HT1080 (cell line): ENCODE results near the gene POU5F1. TPM values are rescaled to one million over a fixed set of nuclear protein-coding genes. Genes with fewer than 3 reads are reported as not detected.
A peak's percentile ranks its signal among the peaks of the same experiment; 100 is the strongest.
"Not testable (repeated sequence)": the region's sequence is repeated elsewhere in the genome, so short reads cannot be mapped to it uniquely, and the experiment has no call there.

Source experiments
- DNase-seq: peaks from one replicate; pipeline ENCODE4 v3.0.0-alpha.2; 2015; ENCODE audit warnings: low read depth
- polyA plus RNA-seq, 2 experiments: library from polyadenylated mRNA; depleted of rRNA; stranded (reverse); fragments of >200 nt; gene quantifications; 2 replicates each; pipeline ENCODE4 v1.2.3, GENCODE V29; 2015
- total RNA-seq: library from RNA; depleted of rRNA; stranded (reverse); fragments of >200 nt; shearing (Covaris generic); gene quantifications from 2 replicates; pipeline ENCODE4 v1.2.3, GENCODE V29; 2014; rRNA removed

POU5F1 gene
- total RNA-seq, result not detected in 2 replicates
- polyA plus RNA-seq (2015; cell fraction: cytosol; rRNA removed), result 0.19 TPM in 1 of 2 replicates, not detected in the other
- polyA plus RNA-seq (2015; cell fraction: nucleus; rRNA removed), result 0.12 and 0.96 TPM in 2 replicates

GRCh38 chr6:31170600-31170881, at the start of gene POU5F1:
Gene POU5F1 (minus strand): TSS chr6:31170682. CDS start chr6:31170620, 62 bp downstream.
- no peak for DNase-seq

- DNase-seq, result no peak
Measured at GRCh38 chr6:31216208-31216898, 45.9 kb upstream of the POU5F1 start.

- not testable (repeated sequence) for DNase-seq
Measured at GRCh38 chr6:31215216-31215615, 44.7 kb upstream of the POU5F1 start.

- DNase-seq, result no peak
Measured at GRCh38 chr6:31214516-31214915, 44.0 kb upstream of the POU5F1 start.

- DNase-seq, result no peak
Measured at GRCh38 chr6:31210741-31211532, 40.5 kb upstream of the POU5F1 start.

GRCh38 chr6:31210123-31210522, 39.6 kb upstream of the POU5F1 start:
- DNase-seq, result no peak

GRCh38 chr6:31209137-31209536, 38.7 kb upstream of the POU5F1 start:
- DNase-seq, result no peak

- no peak for DNase-seq
Measured at GRCh38 chr6:31208506-31208905, 38.0 kb upstream of the POU5F1 start.

- DNase-seq, result no peak
Measured at GRCh38 chr6:31205638-31206037, 35.2 kb upstream of the POU5F1 start.

GRCh38 chr6:31204751-31205145, 34.3 kb upstream of the POU5F1 start:
- DNase-seq, result no peak

GRCh38 chr6:31203345-31203979, 33.0 kb upstream of the POU5F1 start:
- peak; percentile 93 for DNase-seq

GRCh38 chr6:31202259-31203166, 32.0 kb upstream of the POU5F1 start:
- no peak for DNase-seq

GRCh38 chr6:31199105-31199452, 28.6 kb upstream of the POU5F1 start:
- not testable (repeated sequence) for DNase-seq

- peak; percentile 88 for DNase-seq
Measured at GRCh38 chr6:31197559-31198305, 27.2 kb upstream of the POU5F1 start.

- peak; percentile 25 for DNase-seq
Measured at GRCh38 chr6:31196251-31197022, 26.0 kb upstream of the POU5F1 start.

- not testable (repeated sequence) for DNase-seq
Measured at GRCh38 chr6:31195308-31195979, 25.0 kb upstream of the POU5F1 start.

- no peak for DNase-seq
Measured at GRCh38 chr6:31194061-31194834, 23.8 kb upstream of the POU5F1 start.

GRCh38 chr6:31193206-31193605, 22.7 kb upstream of the POU5F1 start:
- DNase-seq, result no peak
